Activated CD4-positive, alpha-beta T cell treated with anti-CD3 and anti-CD28 coated beads, Interleukin-2, amount 50 U/mL, for 24 hours (primary cell): ENCODE data around the gene SNX9.
"Not testable (repeated sequence)": the region's sequence is repeated elsewhere in the genome, so short reads cannot be mapped to it uniquely, and the experiment has no call there.

ENCODE experiments used
- DNase-seq, 2 donors: peaks; one replicate each; pipeline ENCODE4 v3.0.0-alpha.2; 2020; ENCODE audit warnings: low read depth in 1 of 2, low spot score in 1 of 2

SNX9 gene

GRCh38 chr6:157881342-157881741 lies 58.3 kb downstream of the SNX9 start:
- DNase-seq, result no peak

- DNase-seq, result no peak
Measured at GRCh38 chr6:157884756-157885155, 61.7 kb downstream of the SNX9 start.

GRCh38 chr6:157885211-157885788 lies 62.3 kb downstream of the SNX9 start:
- DNase-seq, result peak in 1 of 2 donors; percentile 51

- no peak for DNase-seq
Measured at GRCh38 chr6:157885876-157886275, 62.8 kb downstream of the SNX9 start.

- DNase-seq, result no peak
Measured at GRCh38 chr6:157887892-157888291, 64.8 kb downstream of the SNX9 start.

GRCh38 chr6:157891544-157892362 lies 68.7 kb downstream of the SNX9 start:
- no peak for DNase-seq

GRCh38 chr6:157892363-157892877 lies 69.4 kb downstream of the SNX9 start:
- no peak for DNase-seq

GRCh38 chr6:157893238-157893637 lies 70.2 kb downstream of the SNX9 start:
- no peak for DNase-seq

- no peak for DNase-seq
Measured at GRCh38 chr6:157895585-157895984, 72.5 kb downstream of the SNX9 start.

- no peak for DNase-seq
Measured at GRCh38 chr6:157896932-157897331, 73.9 kb downstream of the SNX9 start.

- DNase-seq, result no peak
Measured at GRCh38 chr6:157898169-157898568, 75.1 kb downstream of the SNX9 start.

- no peak for DNase-seq
Measured at GRCh38 chr6:157898640-157899039, 75.6 kb downstream of the SNX9 start.

GRCh38 chr6:157900262-157900661 lies 77.2 kb downstream of the SNX9 start:
- not testable (repeated sequence) for DNase-seq

- DNase-seq, result not testable (repeated sequence)
Measured at GRCh38 chr6:157900751-157901150, 77.7 kb downstream of the SNX9 start.

GRCh38 chr6:157904999-157905398 lies 82.0 kb downstream of the SNX9 start:
- DNase-seq, result no peak

GRCh38 chr6:157905590-157906342 lies 82.7 kb downstream of the SNX9 start:
- DNase-seq, result no peak

- no peak for DNase-seq
Measured at GRCh38 chr6:157906537-157907061, 83.6 kb downstream of the SNX9 start.

- no peak for DNase-seq
Measured at GRCh38 chr6:157907651-157908050, 84.6 kb downstream of the SNX9 start.

GRCh38 chr6:157908369-157909281 lies 85.6 kb downstream of the SNX9 start:
- no peak for DNase-seq

GRCh38 chr6:157909282-157909664 lies 86.2 kb downstream of the SNX9 start:
- DNase-seq, result no peak

GRCh38 chr6:157911278-157911677 lies 88.2 kb downstream of the SNX9 start:
- no peak for DNase-seq
